ENCODE measurements around the gene LHX2. TPM values are rescaled to one million over a fixed set of nuclear protein-coding genes. Genes with fewer than 3 reads are reported as not detected.

LHX2 gene
- total RNA-seq, 1 experiment from 2014 or later = 1.4 TPM

DNA sequence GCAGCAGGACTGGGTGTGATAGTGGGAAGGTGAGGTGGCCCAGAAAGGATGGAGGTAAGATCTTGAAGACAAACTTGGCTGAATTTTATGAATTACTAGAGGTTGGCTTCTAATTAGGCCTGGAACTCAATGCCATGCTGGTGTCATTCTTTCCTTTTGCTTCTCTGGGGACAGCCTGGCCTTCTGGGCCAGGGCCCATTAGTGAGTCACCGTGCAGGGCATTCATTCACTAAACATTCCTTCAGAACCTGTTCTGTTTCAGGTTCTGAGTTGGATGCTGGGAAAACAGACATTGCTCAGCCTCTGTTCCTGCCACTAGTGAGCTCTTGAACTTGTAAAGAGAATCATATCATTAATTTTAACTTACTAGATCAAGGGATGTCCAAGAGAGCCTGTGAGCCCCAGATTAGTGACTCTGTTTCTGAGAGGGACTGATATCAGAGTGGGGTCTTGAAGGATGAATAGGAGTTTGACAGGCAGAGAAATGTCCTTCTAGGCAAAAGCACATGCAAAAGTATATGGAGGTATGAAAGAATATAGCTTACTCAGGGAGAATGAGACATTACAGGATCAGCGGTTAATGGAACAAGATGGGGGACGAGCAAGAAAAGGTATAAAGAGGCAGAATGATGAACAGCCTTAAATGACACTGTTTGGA, 66.5 kb downstream of the LHX2 start:
- peak; percentile 74 to 89 for DNase-seq
- ChIA-PET POLR2A (ENCODE audit: unreplicated experiment) (interaction anchor here (0.6 kb wide), 1 partner anchor 582 kb away, joined by 3 read pairs; no protein-coding TSS in a partner anchor), CTCF (interaction anchor here (0.6 kb wide), 1 partner anchor 36 kb away, joined by 3 read pairs; no protein-coding TSS in a partner anchor)
- no peaks in the 10 kb centered on the region for H4K20me1 ChIP-seq (ENCODE audit: insufficient read depth)
- no peak overlapping the region for H2AFZ ChIP-seq
- H3K9me2 ChIP-seq (ENCODE audit: insufficient read depth) = no peaks in the 10 kb centered on the region
- peak overlapping the region; percentile 70 for H3K27ac ChIP-seq
- no peaks in the 10 kb centered on the region for H3K36me3 ChIP-seq (ENCODE audit: low read depth)
- H3K4me2 ChIP-seq = peak overlapping the region; percentile 54
- no peaks in the 10 kb centered on the region for H3K9me3 ChIP-seq (ENCODE audit: insufficient read depth, low read depth)
- H3F3A ChIP-seq (ENCODE audit: insufficient read depth, low read depth) = peaks cover 16% of the 10 kb centered on the region; the same call in 1 of the 2 replicates
- no peaks in the 10 kb centered on the region for H3K79me2 ChIP-seq (ENCODE audit: low read depth)
- TF ChIP-seq, protein P1, sequence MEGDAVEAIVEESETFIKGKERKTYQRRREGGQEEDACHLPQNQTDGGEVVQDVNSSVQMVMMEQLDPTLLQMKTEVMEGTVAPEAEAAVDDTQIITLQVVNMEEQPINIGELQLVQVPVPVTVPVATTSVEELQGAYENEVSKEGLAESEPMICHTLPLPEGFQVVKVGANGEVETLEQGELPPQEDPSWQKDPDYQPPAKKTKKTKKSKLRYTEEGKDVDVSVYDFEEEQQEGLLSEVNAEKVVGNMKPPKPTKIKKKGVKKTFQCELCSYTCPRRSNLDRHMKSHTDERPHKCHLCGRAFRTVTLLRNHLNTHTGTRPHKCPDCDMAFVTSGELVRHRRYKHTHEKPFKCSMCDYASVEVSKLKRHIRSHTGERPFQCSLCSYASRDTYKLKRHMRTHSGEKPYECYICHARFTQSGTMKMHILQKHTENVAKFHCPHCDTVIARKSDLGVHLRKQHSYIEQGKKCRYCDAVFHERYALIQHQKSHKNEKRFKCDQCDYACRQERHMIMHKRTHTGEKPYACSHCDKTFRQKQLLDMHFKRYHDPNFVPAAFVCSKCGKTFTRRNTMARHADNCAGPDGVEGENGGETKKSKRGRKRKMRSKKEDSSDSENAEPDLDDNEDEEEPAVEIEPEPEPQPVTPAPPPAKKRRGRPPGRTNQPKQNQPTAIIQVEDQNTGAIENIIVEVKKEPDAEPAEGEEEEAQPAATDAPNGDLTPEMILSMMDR (conservative IDR thresholded peaks at IDR 0.05) = no peak
- no peak for TF ChIP-seq EZH2 (IDR thresholded peaks at IDR 0.05; ENCODE audit: low read depth)
- intact Hi-C loops (cut with micrococcal nuclease; ENCODE audit: unreplicated experiment) = loop anchor here (2.0 kb wide), 2 partner anchors 23 to 315 kb away; no protein-coding TSS in a partner anchor
- H3K4me1 ChIP-seq (replicated peaks; ENCODE audit: insufficient read depth) = peaks cover 25% of the 10 kb centered on the region
- no TSS peak for BruUV-seq (replicated peaks)
- H3K27me3 ChIP-seq (ENCODE audit: insufficient read depth, low read depth) = peaks cover 6% of the 10 kb centered on the region
- no peak overlapping the region for H3K4me3 ChIP-seq

DNA sequence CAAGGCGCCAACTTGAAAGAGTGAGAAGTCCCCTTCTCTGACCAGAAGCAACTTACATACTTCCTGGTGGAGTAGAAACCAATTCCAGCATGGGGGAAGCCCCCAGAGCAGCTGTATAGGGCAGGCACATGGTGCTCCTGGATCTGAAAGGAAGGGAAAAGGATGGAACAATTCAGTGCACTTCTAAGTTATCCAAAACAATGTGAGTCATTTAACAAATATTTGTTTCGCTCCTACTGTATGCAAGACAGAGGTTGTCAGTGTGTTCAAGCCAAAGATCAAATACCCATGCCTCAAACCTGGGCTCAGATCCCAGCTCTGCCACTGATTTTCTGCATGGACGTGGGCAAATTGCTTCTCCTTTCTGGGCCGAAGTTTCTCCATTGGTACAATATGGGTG, 67.1 kb downstream of the LHX2 start:
- peaks cover 8% of the 10 kb centered on the region; the same call in 1 of the 2 replicates for H3K27me3 ChIP-seq (ENCODE audit: insufficient read depth, low read depth)
- H4K20me1 ChIP-seq (ENCODE audit: insufficient read depth) = no peaks in the 10 kb centered on the region
- H3K27ac ChIP-seq = peak overlapping the region; percentile 70
- H3K9me3 ChIP-seq (ENCODE audit: insufficient read depth, low read depth) = no peaks in the 10 kb centered on the region
- no peak overlapping the region for H2AFZ ChIP-seq
- BruUV-seq (replicated peaks) = no TSS peak
- TF ChIP-seq, protein P1 (conservative IDR thresholded peaks at IDR 0.05) = no peak
- TF ChIP-seq EZH2 (IDR thresholded peaks at IDR 0.05; ENCODE audit: low read depth) = no peak
- peaks cover 16% of the 10 kb centered on the region; the same call in 1 of the 2 replicates for H3F3A ChIP-seq (ENCODE audit: insufficient read depth, low read depth)
- peak overlapping the region; percentile 54 for H3K4me2 ChIP-seq
- H3K4me1 ChIP-seq (replicated peaks; ENCODE audit: insufficient read depth) = peaks cover 25% of the 10 kb centered on the region
- POLR2A ChIA-PET (ENCODE audit: unreplicated experiment) = interaction anchor here (0.6 kb wide), 1 partner anchor 17 kb away, joined by 3 read pairs; no protein-coding TSS in a partner anchor
- H3K36me3 ChIP-seq (ENCODE audit: low read depth) = no peaks in the 10 kb centered on the region
- no peak overlapping the region for H3K4me3 ChIP-seq
- CTCF ChIA-PET = no interaction called here
- intact Hi-C loops (cut with micrococcal nuclease; ENCODE audit: unreplicated experiment) = loop anchor here (1.0 to 2.0 kb wide), 3 partner anchors 24 to 314 kb away; no protein-coding TSS in a partner anchor
- no peaks in the 10 kb centered on the region for H3K9me2 ChIP-seq (ENCODE audit: insufficient read depth)
- peak; percentile 35 to 82 for DNase-seq
- no peaks in the 10 kb centered on the region for H3K79me2 ChIP-seq (ENCODE audit: low read depth)

DNA sequence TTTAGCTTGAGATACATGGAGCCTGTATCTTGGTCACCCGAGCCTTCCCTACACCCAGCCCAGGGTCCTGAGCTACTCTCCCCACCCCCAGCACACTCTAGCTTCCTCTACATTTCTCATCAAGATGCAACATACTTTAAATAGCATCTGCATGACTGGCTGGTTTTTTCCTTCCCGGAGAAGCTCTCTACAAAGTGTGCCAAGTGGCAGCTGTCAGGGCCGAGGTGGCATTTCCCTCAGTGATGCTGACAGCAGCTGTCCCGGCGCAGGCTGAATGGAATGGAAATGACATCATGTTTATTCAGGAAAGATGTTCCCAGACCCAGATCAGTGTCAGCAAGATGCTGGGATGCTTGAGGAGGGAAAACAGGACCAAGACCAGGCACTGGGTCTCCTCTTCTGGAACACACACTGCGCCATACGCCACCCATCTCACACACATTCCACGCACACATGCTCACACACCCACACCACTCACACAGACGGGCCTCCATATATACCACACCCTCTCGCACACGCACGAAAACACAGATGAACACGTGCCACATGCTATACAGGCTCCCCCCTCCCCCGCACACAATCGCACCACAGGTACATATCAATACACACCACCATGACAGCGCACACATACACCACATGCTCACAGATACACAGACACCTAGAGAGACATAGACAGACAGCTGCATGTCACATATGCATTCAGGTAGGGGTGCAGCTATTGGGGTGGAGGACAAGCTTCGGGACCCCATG, 67.8 kb downstream of the LHX2 start:
- intact Hi-C loops (cut with micrococcal nuclease; ENCODE audit: unreplicated experiment) = loop anchor here (1.0 to 2.0 kb wide), 3 partner anchors 25 to 313 kb away; no protein-coding TSS in a partner anchor
- Histone ChIP-seq H3K27ac (peak overlapping the region; percentile 70), H3K4me3 (no peak overlapping the region), H3K27me3 (ENCODE audit: insufficient read depth, low read depth) (peaks cover 9% of the 10 kb centered on the region; the same call in 1 of the 2 replicates), H3K36me3 (ENCODE audit: low read depth) (no peaks in the 10 kb centered on the region), H3F3A (ENCODE audit: insufficient read depth, low read depth) (peaks cover 16% of the 10 kb centered on the region; the same call in 1 of the 2 replicates), H3K4me2 (peak overlapping the region; percentile 54), H3K9me3 (ENCODE audit: insufficient read depth, low read depth) (no peaks in the 10 kb centered on the region), H2AFZ (no peak overlapping the region), H3K79me2 (ENCODE audit: low read depth) (no peaks in the 10 kb centered on the region), H4K20me1 (ENCODE audit: insufficient read depth) (no peaks in the 10 kb centered on the region), H3K4me1 (replicated peaks; ENCODE audit: insufficient read depth) (peaks cover 25% of the 10 kb centered on the region), H3K9me2 (ENCODE audit: insufficient read depth) (no peaks in the 10 kb centered on the region)
- ChIA-PET POLR2A (ENCODE audit: unreplicated experiment) (interaction anchor here (0.5 to 0.6 kb wide), 3 partner anchors 18 to 25 kb away, joined by 3 to 4 read pairs (median 3); no protein-coding TSS in a partner anchor), CTCF (interaction anchor here (0.6 kb wide), 1 partner anchor 146 kb away, joined by 4 read pairs; no protein-coding TSS in a partner anchor)
- TF ChIP-seq, protein P1 (conservative IDR thresholded peaks at IDR 0.05) = no peak
- TF ChIP-seq EZH2 (IDR thresholded peaks at IDR 0.05; ENCODE audit: low read depth) = no peak
- BruUV-seq (replicated peaks) = no TSS peak
- peak; percentile 58 to 84 for DNase-seq

All from PC-9 (cell line).